Measurements from ENCODE around the gene STRBP.

STRBP gene

DNA sequence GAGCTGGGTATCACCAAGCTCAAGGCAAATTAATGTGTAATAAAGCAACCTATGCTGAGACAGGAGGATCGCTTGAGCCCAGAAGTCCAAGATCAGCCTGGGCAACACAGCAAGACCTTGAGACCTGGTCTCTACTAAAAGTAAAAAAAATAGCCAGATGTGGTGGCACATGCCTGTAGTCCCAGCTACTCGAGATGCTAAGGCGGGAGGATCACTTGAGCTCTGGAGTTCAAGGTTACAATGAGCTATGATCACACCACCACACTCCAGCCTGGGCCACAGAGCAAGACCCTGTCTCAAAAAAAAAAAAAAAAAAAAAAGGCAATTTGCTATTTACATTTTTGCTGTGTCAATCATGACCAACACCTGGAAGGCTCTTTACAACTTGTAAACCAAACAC, 5.2 kb downstream of the STRBP start:
- H3K27me3 Mint-ChIP-seq (ENCODE audit: low read depth, poor library complexity): peaks cover 20% of the 10 kb centered on the region
- no peak overlapping the region for H3K27ac Mint-ChIP-seq
- H3K4me1 Mint-ChIP-seq: peaks cover 36% of the 10 kb centered on the region
- TF ChIP-seq CTCF (IDR thresholded peaks at IDR 0.05): no peak
- peaks cover under 1% of the 10 kb centered on the region for H3K36me3 Mint-ChIP-seq (ENCODE audit: low read depth)
- no peak overlapping the region for H3K4me3 Mint-ChIP-seq
- no peak for DNase-seq
- no peaks in the 10 kb centered on the region for H3K9me3 Mint-ChIP-seq

- Mint-ChIP-seq H3K4me1 (peaks cover 35% of the 10 kb centered on the region), H3K27ac (no peak overlapping the region), H3K36me3 (ENCODE audit: low read depth) (peaks cover 7% of the 10 kb centered on the region)
Measured at GRCh38 chr9:123262338-123262737, 6.0 kb downstream of the STRBP start.

GRCh38 chr9:123261006-123261677, 7.2 kb downstream of the STRBP start:
- Mint-ChIP-seq H3K4me1 (peaks cover 23% of the 10 kb centered on the region), H3K27ac (no peak overlapping the region), H3K36me3 (ENCODE audit: low read depth) (peaks cover 14% of the 10 kb centered on the region), H3K9me3 (peaks cover 2% of the 10 kb centered on the region), H3K4me3 (no peak overlapping the region), H3K27me3 (ENCODE audit: low read depth, poor library complexity) (peaks cover 10% of the 10 kb centered on the region)
- no peak for TF ChIP-seq CTCF (IDR thresholded peaks at IDR 0.05)
- no peak for DNase-seq

More at GRCh38 chr9:123262338-123262737, 6.0 kb downstream of the STRBP start:
- TF ChIP-seq CTCF (IDR thresholded peaks at IDR 0.05): no peak
- Mint-ChIP-seq H3K9me3 (no peaks in the 10 kb centered on the region), H3K4me3 (no peak overlapping the region), H3K27me3 (ENCODE audit: low read depth, poor library complexity) (peaks cover 19% of the 10 kb centered on the region)
- DNase-seq: no peak

DNA sequence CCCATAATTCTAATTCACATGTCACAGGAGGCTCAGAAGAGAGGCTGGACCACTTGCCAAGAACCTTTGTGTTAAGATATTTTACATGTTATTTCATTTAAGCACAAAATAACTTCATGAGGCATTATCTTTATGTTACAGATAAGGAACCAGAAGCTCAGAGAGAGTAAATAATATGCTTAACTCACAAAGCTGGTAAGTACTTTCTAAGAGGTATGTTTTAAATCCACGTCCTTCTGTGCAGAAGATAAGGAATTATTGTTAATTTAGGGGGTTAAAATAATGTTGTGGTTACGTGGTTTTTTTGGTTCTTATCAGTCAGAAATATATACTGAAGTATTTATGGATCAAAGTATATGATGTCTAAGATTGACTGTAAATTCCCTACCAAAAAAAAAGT, 8.0 kb downstream of the STRBP start:
- Mint-ChIP-seq H3K9me3 (peaks cover 10% of the 10 kb centered on the region), H3K27me3 (ENCODE audit: low read depth, poor library complexity) (peaks cover 2% of the 10 kb centered on the region), H3K4me1 (peaks cover 15% of the 10 kb centered on the region), H3K36me3 (ENCODE audit: low read depth) (peaks cover 22% of the 10 kb centered on the region), H3K27ac (no peak overlapping the region), H3K4me3 (no peak overlapping the region)
- DNase-seq: no peak
- no peak for TF ChIP-seq CTCF (IDR thresholded peaks at IDR 0.05)

GRCh38 chr9:123257276-123257675, 11.1 kb downstream of the STRBP start:
- TF ChIP-seq CTCF (IDR thresholded peaks at IDR 0.05): no peak
- no peak overlapping the region for H3K4me3 Mint-ChIP-seq
- no peak for DNase-seq
- H3K27me3 Mint-ChIP-seq (ENCODE audit: low read depth, poor library complexity): peaks cover 2% of the 10 kb centered on the region
- peaks cover 43% of the 10 kb centered on the region for H3K36me3 Mint-ChIP-seq (ENCODE audit: low read depth)
- H3K9me3 Mint-ChIP-seq: peaks cover 28% of the 10 kb centered on the region
- H3K4me1 Mint-ChIP-seq: no peaks in the 10 kb centered on the region
- H3K27ac Mint-ChIP-seq: no peak overlapping the region

DNA sequence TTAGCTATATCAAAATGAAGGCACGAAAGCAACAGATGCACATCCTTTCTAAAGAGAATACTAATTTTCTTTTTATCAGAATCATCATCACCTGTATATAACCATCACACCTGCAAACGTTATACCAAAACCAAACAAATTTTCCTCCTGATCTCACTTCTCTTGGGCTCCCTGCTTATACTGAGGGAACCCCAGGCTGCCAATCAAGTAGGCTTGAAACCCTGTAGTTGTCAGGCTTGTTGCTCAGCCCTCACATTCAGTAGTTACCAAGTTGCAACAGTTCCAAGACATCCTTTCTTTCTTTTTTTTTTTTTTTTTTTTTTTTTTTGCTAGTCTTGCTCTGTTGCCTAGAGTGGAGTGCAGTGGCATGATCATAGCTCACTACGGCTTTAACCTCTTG, 12.7 kb downstream of the STRBP start:
- Mint-ChIP-seq H3K4me3 (no peak overlapping the region), H3K27ac (no peak overlapping the region), H3K4me1 (no peaks in the 10 kb centered on the region), H3K27me3 (ENCODE audit: low read depth, poor library complexity) (peaks cover 5% of the 10 kb centered on the region), H3K36me3 (ENCODE audit: low read depth) (peaks cover 48% of the 10 kb centered on the region), H3K9me3 (peaks cover 35% of the 10 kb centered on the region)
- no peak for DNase-seq
- no peak for TF ChIP-seq CTCF (IDR thresholded peaks at IDR 0.05)
